Measurements from ENCODE around the gene HIPK4. TPM values are rescaled to one million over a fixed set of nuclear protein-coding genes. Genes with fewer than 3 reads are reported as not detected.
"Not testable (repeated sequence)": the region's sequence is repeated elsewhere in the genome, so short reads cannot be mapped to it uniquely, and the experiment has no call there.

The HIPK4 gene
- total RNA-seq, 2 experiments from 2014 or later, result not detected

DNA sequence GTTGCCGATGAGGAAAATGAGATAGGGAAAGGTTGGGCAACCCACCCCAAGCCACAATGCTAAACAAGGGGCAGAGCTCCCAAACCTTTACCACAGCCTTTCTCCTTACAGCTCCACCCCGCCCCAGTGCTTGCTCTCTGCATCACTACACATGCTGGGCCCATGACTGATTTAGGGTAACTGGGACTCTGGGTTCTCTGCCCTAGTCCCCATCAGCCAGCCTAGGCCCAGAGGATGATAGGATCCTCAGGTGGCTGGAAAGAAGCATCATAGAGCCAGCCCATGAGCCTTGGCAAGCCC lies 53.4 kb downstream of the HIPK4 start:
- POLR2A ChIA-PET, result no interaction called here
- Histone ChIP-seq H3K9me3 (ENCODE audit: low read length) (no peaks in the 10 kb centered on the region), H3K4me1 (ENCODE audit: insufficient read depth, low read length, poor library complexity, severe bottlenecking) (no peaks in the 10 kb centered on the region), H3K79me2 (ENCODE audit: insufficient read depth, low read depth, low read length) (0 out of 2 replicates have a peak, but pooled peaks cover 4% of the 10 kb centered on the region), H3K27ac (ENCODE audit: low read depth, low read length, poor library complexity, severe bottlenecking) (no peak overlapping the region), H4K20me1 (ENCODE audit: insufficient read depth, low read length) (no peaks in the 10 kb centered on the region), H3K9me2 (ENCODE audit: insufficient read depth, low read length) (no peaks in the 10 kb centered on the region), H3K4me2 (ENCODE audit: low read length) (no peak overlapping the region), H3K36me3 (ENCODE audit: insufficient read depth, low read length) (peaks cover 55% of the 10 kb centered on the region), H2AFZ (ENCODE audit: low read length) (no peak overlapping the region), H3K4me3 (ENCODE audit: low read depth, low read length, poor library complexity, severe bottlenecking) (no peak overlapping the region)
- DNase-seq (ENCODE audit: low spot score), result no peak
- CTCF ChIA-PET (ENCODE audit: unreplicated experiment), result no interaction called here
- TF ChIP-seq, protein P1, sequence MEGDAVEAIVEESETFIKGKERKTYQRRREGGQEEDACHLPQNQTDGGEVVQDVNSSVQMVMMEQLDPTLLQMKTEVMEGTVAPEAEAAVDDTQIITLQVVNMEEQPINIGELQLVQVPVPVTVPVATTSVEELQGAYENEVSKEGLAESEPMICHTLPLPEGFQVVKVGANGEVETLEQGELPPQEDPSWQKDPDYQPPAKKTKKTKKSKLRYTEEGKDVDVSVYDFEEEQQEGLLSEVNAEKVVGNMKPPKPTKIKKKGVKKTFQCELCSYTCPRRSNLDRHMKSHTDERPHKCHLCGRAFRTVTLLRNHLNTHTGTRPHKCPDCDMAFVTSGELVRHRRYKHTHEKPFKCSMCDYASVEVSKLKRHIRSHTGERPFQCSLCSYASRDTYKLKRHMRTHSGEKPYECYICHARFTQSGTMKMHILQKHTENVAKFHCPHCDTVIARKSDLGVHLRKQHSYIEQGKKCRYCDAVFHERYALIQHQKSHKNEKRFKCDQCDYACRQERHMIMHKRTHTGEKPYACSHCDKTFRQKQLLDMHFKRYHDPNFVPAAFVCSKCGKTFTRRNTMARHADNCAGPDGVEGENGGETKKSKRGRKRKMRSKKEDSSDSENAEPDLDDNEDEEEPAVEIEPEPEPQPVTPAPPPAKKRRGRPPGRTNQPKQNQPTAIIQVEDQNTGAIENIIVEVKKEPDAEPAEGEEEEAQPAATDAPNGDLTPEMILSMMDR (conservative IDR thresholded peaks at IDR 0.05; ENCODE audit: low read length), result no peak
- no peak for TF ChIP-seq EZH2phosphoT487 (IDR thresholded peaks at IDR 0.05; ENCODE audit: borderline replicate concordance, low read depth, low read length)
- intact Hi-C loops (cut with micrococcal nuclease; ENCODE audit: unreplicated experiment), result no loop called here
- no TSS peak for BruUV-seq (replicated peaks)

GRCh38 chr19:40335855-40336600 lies 54.0 kb downstream of the HIPK4 start:
- intact Hi-C loops (cut with micrococcal nuclease; ENCODE audit: unreplicated experiment), result no loop called here
- Histone ChIP-seq H3K9me2 (ENCODE audit: insufficient read depth, low read length) (no peaks in the 10 kb centered on the region), H2AFZ (ENCODE audit: low read length) (no peak overlapping the region), H3K4me2 (ENCODE audit: low read length) (no peak overlapping the region), H3K4me3 (ENCODE audit: low read depth, low read length, poor library complexity, severe bottlenecking) (no peak overlapping the region), H4K20me1 (ENCODE audit: insufficient read depth, low read length) (no peaks in the 10 kb centered on the region), H3K79me2 (ENCODE audit: insufficient read depth, low read depth, low read length) (0 out of 2 replicates have a peak, but pooled peaks cover 4% of the 10 kb centered on the region), H3K36me3 (ENCODE audit: insufficient read depth, low read length) (peaks cover 58% of the 10 kb centered on the region), H3K4me1 (ENCODE audit: insufficient read depth, low read length, poor library complexity, severe bottlenecking) (no peaks in the 10 kb centered on the region), H3K9me3 (ENCODE audit: low read length) (no peaks in the 10 kb centered on the region), H3K27ac (ENCODE audit: low read depth, low read length, poor library complexity, severe bottlenecking) (no peak overlapping the region)
- CTCF ChIA-PET (ENCODE audit: unreplicated experiment), result no interaction called here
- no peak for TF ChIP-seq EZH2phosphoT487 (IDR thresholded peaks at IDR 0.05; ENCODE audit: borderline replicate concordance, low read depth, low read length)
- TF ChIP-seq, protein P1 (conservative IDR thresholded peaks at IDR 0.05; ENCODE audit: low read length), result no peak
- POLR2A ChIA-PET, result interaction anchor here (0.6 kb wide), 1 partner anchor 9 kb away, joined by 6 read pairs; no protein-coding TSS in a partner anchor
- BruUV-seq (replicated peaks), result no TSS peak
- no peak for DNase-seq (ENCODE audit: low spot score)

DNA sequence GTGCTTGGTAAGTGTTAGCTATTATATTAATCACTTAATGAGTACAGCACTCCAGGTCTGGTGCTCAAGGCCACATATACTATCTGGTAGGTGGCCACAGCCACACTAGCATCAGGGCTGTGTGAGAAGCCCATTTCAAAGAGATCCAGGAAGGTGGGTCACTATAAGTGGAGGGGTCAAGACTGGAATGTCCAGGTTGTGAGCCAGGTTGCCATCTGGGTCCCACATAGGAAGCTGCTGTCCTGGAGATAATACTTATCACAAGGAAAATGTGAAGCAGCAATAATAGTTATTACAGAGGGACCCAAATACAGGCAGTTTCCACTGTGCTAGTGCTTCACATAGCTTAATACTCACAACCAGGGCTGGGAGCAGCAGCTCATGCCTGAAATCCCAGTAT lies 54.9 kb downstream of the HIPK4 start:
- CTCF ChIA-PET (ENCODE audit: unreplicated experiment), result no interaction called here
- no peaks in the 10 kb centered on the region for H4K20me1 ChIP-seq (ENCODE audit: insufficient read depth, low read length)

GRCh38 chr19:40333083-40333482 lies 56.9 kb downstream of the HIPK4 start:
- POLR2A ChIA-PET; CTCF ChIA-PET (ENCODE audit: unreplicated experiment); H2AFZ ChIP-seq (ENCODE audit: low read length); H3K4me2 ChIP-seq (ENCODE audit: low read length); H3K4me1 ChIP-seq (ENCODE audit: insufficient read depth, low read length, poor library complexity, severe bottlenecking); H3K9me3 ChIP-seq (ENCODE audit: low read length); H3K9me2 ChIP-seq (ENCODE audit: insufficient read depth, low read length); H3K4me3 ChIP-seq (ENCODE audit: low read depth, low read length, poor library complexity, severe bottlenecking); H3K27ac ChIP-seq (ENCODE audit: low read depth, low read length, poor library complexity, severe bottlenecking); H3K79me2 ChIP-seq (ENCODE audit: insufficient read depth, low read depth, low read length); BruUV-seq (replicated peaks); intact Hi-C loops (cut with micrococcal nuclease; ENCODE audit: unreplicated experiment); H4K20me1 ChIP-seq (ENCODE audit: insufficient read depth, low read length); DNase-seq (ENCODE audit: low spot score): not testable (repeated sequence)
- H3K36me3 ChIP-seq (ENCODE audit: insufficient read depth, low read length), result peaks cover 73% of the 10 kb centered on the region

More for the DNA sequence above, 54.9 kb downstream of the HIPK4 start:
- no peak for DNase-seq (ENCODE audit: low spot score)
- Histone ChIP-seq H3K9me2 (ENCODE audit: insufficient read depth, low read length) (no peaks in the 10 kb centered on the region), H2AFZ (ENCODE audit: low read length) (no peak overlapping the region), H3K4me1 (ENCODE audit: insufficient read depth, low read length, poor library complexity, severe bottlenecking) (no peaks in the 10 kb centered on the region), H3K4me2 (ENCODE audit: low read length) (no peak overlapping the region), H3K4me3 (ENCODE audit: low read depth, low read length, poor library complexity, severe bottlenecking) (no peak overlapping the region), H3K79me2 (ENCODE audit: insufficient read depth, low read depth, low read length) (0 out of 2 replicates have a peak, but pooled peaks cover 4% of the 10 kb centered on the region), H3K9me3 (ENCODE audit: low read length) (no peaks in the 10 kb centered on the region), H3K27ac (ENCODE audit: low read depth, low read length, poor library complexity, severe bottlenecking) (no peak overlapping the region), H3K36me3 (ENCODE audit: insufficient read depth, low read length) (peaks cover 63% of the 10 kb centered on the region)
- intact Hi-C loops (cut with micrococcal nuclease; ENCODE audit: unreplicated experiment), result no loop called here
- TF ChIP-seq, protein P1 (conservative IDR thresholded peaks at IDR 0.05; ENCODE audit: low read length), result no peak
- TF ChIP-seq EZH2phosphoT487 (IDR thresholded peaks at IDR 0.05; ENCODE audit: borderline replicate concordance, low read depth, low read length), result no peak
- POLR2A ChIA-PET, result interaction anchor here (0.6 kb wide), 1 partner anchor 8 kb away, joined by 6 read pairs; no protein-coding TSS in a partner anchor
- no TSS peak for BruUV-seq (replicated peaks)
